K562 (cell line): Measurements from ENCODE around the gene KLHL22. TPM values are rescaled to one million over a fixed set of nuclear protein-coding genes. Genes with fewer than 3 reads are reported as not detected.

ENCODE experiments used
- ATAC-seq: fragments of 200-7000 bp; cut with Tn5 transposase; 3 replicates; pipeline ENCODE4 v1.9.1; 2020; ENCODE audit warnings: moderate library complexity
- BruUV-seq: library from RNA; stranded (reverse); fragments of 400-500 nt; replicated peaks from 2 replicates; lab custom pipeline; 2021; lab: Mats Ljungman, UMichigan
- CTCF ChIA-PET: fragments of 300-600 bp; formaldehyde crosslinking; extraction: SDS; loops from one replicate; lab custom pipeline; 2021; ENCODE audit warnings: low intra/inter-chr PET ratio; lab: Yijun Ruan, JAX
- POLR2A ChIA-PET: fragments of 300-600, 350-650 bp; sonication (Branson Sonifier 250); formaldehyde crosslinking; extraction: SDS; loops from one replicate; lab custom pipeline; 2021; ENCODE audit warnings: antibody characterized with exemption, inconsistent platforms; lab: Yijun Ruan, JAX
- DNase-seq, 4 experiments: peaks; one replicate each; pipeline versions ENCODE4 v3.0.0 to v3.0.0-alpha.2; 2011 to 2018; ENCODE audit warnings: low spot score in 3 of 4, mixed read lengths in 3 of 4; ENCODE audit errors: extremely low read depth in 1 of 4
- FAIRE-seq: peaks from 2 replicates; lab custom pipeline; 2011; peaks lifted over from hg19 to GRCh38; lab: Jason Lieb, UNC
- H2AFZ ChIP-seq: 2 replicates; pipeline ENCODE4 v1.6.0; 2011; ENCODE audit warnings: low read depth, low read length, control low read depth, inconsistent platforms
- H3K27ac ChIP-seq: fragments of 200-600 bp; 3 replicates; pipeline ENCODE4 v1.8.0; 2011; ENCODE audit warnings: low read depth, mild to moderate bottlenecking, control low read depth, inconsistent platforms, low read length, moderate library complexity, mixed read lengths; ENCODE audit errors: extremely low read depth
- H3K27me3 ChIP-seq, 2 experiments: fragments of 300-600 bp in 1 of 2; 2 replicates in 1 of 2; 3 replicates in 1 of 2; pipeline versions ENCODE4 v1.6.0 to v1.8.0; 2011; ENCODE audit warnings: inconsistent platforms in 2 of 2, low read length in 2 of 2, mild to moderate bottlenecking in 1 of 2, mixed read lengths in 1 of 2, moderate library complexity in 1 of 2; ENCODE audit not compliant: control insufficient read depth in 2 of 2, insufficient read depth in 2 of 2
- H3K36me3 ChIP-seq: fragments of 300-600 bp; 3 replicates; pipeline ENCODE4 v1.8.0; 2011; ENCODE audit warnings: mild to moderate bottlenecking, low read length, inconsistent platforms; ENCODE audit not compliant: control insufficient read depth, insufficient read depth
- H3K4me1 ChIP-seq, 2 experiments: fragments of 200-600 bp in 1 of 2; replicated peaks in 1 of 2; 2 replicates in 1 of 2; 3 replicates in 1 of 2; pipeline versions ENCODE4 v1.5.1 to v1.8.0; 2011; ENCODE audit warnings: inconsistent platforms in 2 of 2, low read length in 2 of 2, mild to moderate bottlenecking in 1 of 2, mixed read lengths in 1 of 2, moderate library complexity in 1 of 2; ENCODE audit not compliant: control insufficient read depth in 2 of 2, insufficient read depth in 2 of 2
- H3K4me2 ChIP-seq: 2 replicates; pipeline ENCODE4 v1.6.1; 2011; ENCODE audit warnings: low read length, control low read depth, inconsistent platforms, mixed read lengths; ENCODE audit not compliant: insufficient read depth
- H3K4me3 ChIP-seq: fragments of 200-600 bp; sonication (generic), shearing (Covaris generic); 2 replicates; pipeline ENCODE4 v1.5.1; 2016; ENCODE audit warnings: control low read depth, inconsistent platforms
- H3K79me2 ChIP-seq: fragments of 200-600 bp; 3 replicates; pipeline ENCODE4 v1.8.0; 2011; ENCODE audit warnings: low read length, inconsistent platforms; ENCODE audit not compliant: control insufficient read depth, insufficient read depth
- H3K9ac ChIP-seq, 2 experiments: 2 replicates each; pipeline versions ENCODE4 v1.6.0 to v1.6.1; 2011; ENCODE audit warnings: low read depth in 2 of 2, low read length in 2 of 2, control low read depth in 1 of 2, inconsistent platforms in 1 of 2, mild to moderate bottlenecking in 1 of 2, mixed read lengths in 1 of 2; ENCODE audit not compliant: insufficient read depth in 1 of 2
- H3K9me1 ChIP-seq: one replicate; pipeline ENCODE4 v1.6.0; 2011; ENCODE audit warnings: inconsistent platforms, mild to moderate bottlenecking, low read length, moderate library complexity; ENCODE audit not compliant: control insufficient read depth, insufficient read depth
- H3K9me3 ChIP-seq: replicated peaks from 2 replicates; pipeline ENCODE4 v1.5.1; 2011; ENCODE audit warnings: low read depth, low read length, inconsistent platforms; ENCODE audit not compliant: control insufficient read depth, insufficient read depth
- H4K20me1 ChIP-seq: replicated peaks from 2 replicates; pipeline ENCODE4 v1.6.1; 2011; ENCODE audit warnings: low read length, inconsistent platforms, mixed read lengths; ENCODE audit not compliant: control insufficient read depth, insufficient read depth
- C11orf30 ChIP-seq: fragments of 450-650 bp; IDR thresholded peaks from 2 replicates; pipeline ENCODE4 v1.6.1; 2016; ENCODE audit warnings: low read depth, mild to moderate bottlenecking
- CBX3 ChIP-seq, 2 experiments: IDR thresholded peaks; 1 replicate in 1 of 2; 2 replicates in 1 of 2; pipeline ENCODE4 v1.6.1; 2012; ENCODE audit warnings: inconsistent platforms in 2 of 2, low read length in 2 of 2, borderline replicate concordance in 1 of 2, control low read depth in 1 of 2
- CHCHD3 ChIP-seq: fragments of 250-450 bp; sonication (Bioruptor Pico); IDR thresholded peaks from 2 replicates; pipeline ENCODE4 v2.1.2; 2022; ENCODE audit warnings: mild to moderate bottlenecking
- CREBBP ChIP-seq: IDR thresholded peaks from one replicate; pipeline ENCODE4 v1.6.1; 2012; ENCODE audit warnings: low read depth, mild to moderate bottlenecking, control low read depth, inconsistent platforms, low read length
- NR0B1 ChIP-seq: fragments of 450-650 bp; IDR thresholded peaks from one replicate; pipeline ENCODE4 v1.6.1; 2018; ENCODE audit warnings: mild to moderate bottlenecking, moderate library complexity; ENCODE audit not compliant: partially characterized antibody
- NUFIP1 ChIP-seq: fragments of 450-650 bp; IDR thresholded peaks from 2 replicates; pipeline ENCODE4 v1.6.1; 2018; ENCODE audit not compliant: partially characterized antibody
- TSC22D4 ChIP-seq: fragments of 450-650 bp; IDR thresholded peaks from 2 replicates; pipeline ENCODE4 v1.6.1; 2016; ENCODE audit warnings: missing genetic modification characterization, missing biosample characterization, control low read depth
- ZBTB11 ChIP-seq, 3 experiments: fragments of 200-800 bp in 1 of 3; fragments of 250-450 bp in 1 of 3; fragments of 450-650 bp in 1 of 3; sonication (Bioruptor Pico) in 1 of 3; sonication (Bioruptor generic) in 1 of 3; formaldehyde crosslinking in 1 of 3; IDR thresholded peaks; 2 replicates each; pipeline versions ENCODE4 v1.6.1 to v1.8.0; 2016 to 2022; ENCODE audit warnings: mild to moderate bottlenecking in 2 of 3, missing genetic modification characterization in 2 of 3, missing compliant biosample characterization in 1 of 3, moderate library complexity in 1 of 3
- ZKSCAN8 ChIP-seq: fragments of 200-800 bp; sonication (Bioruptor generic); IDR thresholded peaks from 2 replicates; pipeline ENCODE4 v1.6.1; 2016; ENCODE audit warnings: missing genetic modification characterization, missing compliant biosample characterization
- WGBS: fragments of 100-300 bp; shearing (Covaris generic); methylation state at CpG from one replicate; pipeline ENCODE4 v1.1.6; 2016; ENCODE audit warnings: low coverage, mixed read lengths; ENCODE audit not compliant: insufficient coverage; ENCODE audit errors: missing lambda C conversion rate; 5-methylcytosine and 5-hydroxymethylcytosine counted together
- in situ Hi-C: fragments of 300-500 bp; cut with MboI; formaldehyde crosslinking; loops from 4 replicates; pipeline ENCODE4 v1.15.0; 2018; ENCODE audit warnings: inconsistent platforms, mixed read lengths
- intact Hi-C: fragments of 100-400 bp; cut with micrococcal nuclease; formaldehyde crosslinking; loops from 2 replicates; pipeline ENCODE4 v1.14.2; 2022
- polyA plus RNA-seq, 8 experiments: library from polyadenylated mRNA; depleted of rRNA in 4 of 8; stranded (reverse) in 5 of 8; unstranded in 3 of 8; fragments of >200 nt; fragmentation: Nextera tagmentation in 2 of 8; fragmentation: Illumina TruSeq in 1 of 8; extraction: Ambion mirVana in 2 of 8; extraction: Trizol in 1 of 8; gene quantifications; 2 replicates each; pipeline versions ENCODE4 v1.2.1 to v1.2.3, GENCODE V29; 2011 to 2014; ENCODE audit warnings: inconsistent platforms in 1 of 8, missing spikeins in 1 of 8
- total RNA-seq, 7 experiments: library from RNA; depleted of rRNA in 6 of 7; stranded (reverse); fragments of >200 nt in 6 of 7; fragmentation: Illumina TruSeq in 2 of 7; extraction: Trizol in 2 of 7; gene quantifications; 2 replicates each; pipeline versions ENCODE4 v1.2.1 to v1.2.3, GENCODE V29; 2011 to 2021; ENCODE audit warnings: low replicate concordance in 1 of 7
- TF ChIP-seq, protein P1 (sequence below): sonication (generic); formaldehyde crosslinking; IDR thresholded peaks from 2 replicates; pipeline ENCODE4 v1.8.0; 2023; ENCODE audit warnings: missing genetic modification reagents, mild to moderate bottlenecking, borderline replicate concordance

Gene KLHL22
- total and polyA plus RNA-seq, 9 of the 15 experiments (the other 6 are each of a cell fraction or from before 2014, with no cell fraction given) = 1.3 to 25.6 (median 15.2) TPM

GRCh38 chr22:20448630-20449029 is 47.0 kb downstream of the KLHL22 start:
- Histone ChIP-seq H4K20me1 (peaks cover 7% of the 10 kb centered on the region; the same call in 1 of the 2 replicates), H3K4me2 (no peak overlapping the region), H3K27ac (no peak overlapping the region), H2AFZ (no peak overlapping the region), H3K36me3 (no peaks in the 10 kb centered on the region), H3K9me3 (no peaks in the 10 kb centered on the region), H3K79me2 (no peaks in the 10 kb centered on the region), H3K4me1 (peaks cover 0 to 6% of the 10 kb centered on the region in 2 experiments; a peak in 1 of 5 replicates), H3K4me3 (no peak overlapping the region), H3K9me1 (no peaks in the 10 kb centered on the region), H3K9ac (no peak overlapping the region), H3K27me3 (peaks cover 28 to 41% of the 10 kb centered on the region in 2 experiments; a peak in 4 of 5 replicates)
- ATAC-seq = no peak
- ChIA-PET CTCF (no interaction called here), POLR2A (interaction anchor here (0.8 to 3.2 kb wide), 4 partner anchors 12 to 50 kb away, joined by 3 to 22 read pairs (median 10); no protein-coding TSS in a partner anchor)
- FAIRE-seq = no peak
- intact Hi-C loops = no loop called here
- in situ Hi-C loops = no loop called here
- 9% methylated on average over 5 of the region's 5 CpGs for WGBS
- no peak for DNase-seq
- no TSS peak for BruUV-seq
- TF ChIP-seq, protein P1, sequence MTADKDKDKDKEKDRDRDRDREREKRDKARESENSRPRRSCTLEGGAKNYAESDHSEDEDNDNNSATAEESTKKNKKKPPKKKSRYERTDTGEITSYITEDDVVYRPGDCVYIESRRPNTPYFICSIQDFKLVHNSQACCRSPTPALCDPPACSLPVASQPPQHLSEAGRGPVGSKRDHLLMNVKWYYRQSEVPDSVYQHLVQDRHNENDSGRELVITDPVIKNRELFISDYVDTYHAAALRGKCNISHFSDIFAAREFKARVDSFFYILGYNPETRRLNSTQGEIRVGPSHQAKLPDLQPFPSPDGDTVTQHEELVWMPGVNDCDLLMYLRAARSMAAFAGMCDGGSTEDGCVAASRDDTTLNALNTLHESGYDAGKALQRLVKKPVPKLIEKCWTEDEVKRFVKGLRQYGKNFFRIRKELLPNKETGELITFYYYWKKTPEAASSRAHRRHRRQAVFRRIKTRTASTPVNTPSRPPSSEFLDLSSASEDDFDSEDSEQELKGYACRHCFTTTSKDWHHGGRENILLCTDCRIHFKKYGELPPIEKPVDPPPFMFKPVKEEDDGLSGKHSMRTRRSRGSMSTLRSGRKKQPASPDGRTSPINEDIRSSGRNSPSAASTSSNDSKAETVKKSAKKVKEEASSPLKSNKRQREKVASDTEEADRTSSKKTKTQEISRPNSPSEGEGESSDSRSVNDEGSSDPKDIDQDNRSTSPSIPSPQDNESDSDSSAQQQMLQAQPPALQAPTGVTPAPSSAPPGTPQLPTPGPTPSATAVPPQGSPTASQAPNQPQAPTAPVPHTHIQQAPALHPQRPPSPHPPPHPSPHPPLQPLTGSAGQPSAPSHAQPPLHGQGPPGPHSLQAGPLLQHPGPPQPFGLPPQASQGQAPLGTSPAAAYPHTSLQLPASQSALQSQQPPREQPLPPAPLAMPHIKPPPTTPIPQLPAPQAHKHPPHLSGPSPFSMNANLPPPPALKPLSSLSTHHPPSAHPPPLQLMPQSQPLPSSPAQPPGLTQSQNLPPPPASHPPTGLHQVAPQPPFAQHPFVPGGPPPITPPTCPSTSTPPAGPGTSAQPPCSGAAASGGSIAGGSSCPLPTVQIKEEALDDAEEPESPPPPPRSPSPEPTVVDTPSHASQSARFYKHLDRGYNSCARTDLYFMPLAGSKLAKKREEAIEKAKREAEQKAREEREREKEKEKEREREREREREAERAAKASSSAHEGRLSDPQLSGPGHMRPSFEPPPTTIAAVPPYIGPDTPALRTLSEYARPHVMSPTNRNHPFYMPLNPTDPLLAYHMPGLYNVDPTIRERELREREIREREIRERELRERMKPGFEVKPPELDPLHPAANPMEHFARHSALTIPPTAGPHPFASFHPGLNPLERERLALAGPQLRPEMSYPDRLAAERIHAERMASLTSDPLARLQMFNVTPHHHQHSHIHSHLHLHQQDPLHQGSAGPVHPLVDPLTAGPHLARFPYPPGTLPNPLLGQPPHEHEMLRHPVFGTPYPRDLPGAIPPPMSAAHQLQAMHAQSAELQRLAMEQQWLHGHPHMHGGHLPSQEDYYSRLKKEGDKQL = no peak
- TF ChIP-seq NR0B1 (no peak), NUFIP1 (no peak), C11orf30 (no peak), ZKSCAN8 (CRISPR knock-in tag) (no peak), ZBTB11 (CRISPR knock-in tag; IDR thresholded peaks at IDR 0.05) (no peak), CBX3 (IDR thresholded peaks at IDR 0.05; ENCODE audit: borderline replicate concordance in 1 of 2, low read length in 2 of 2) (0 out of 3 replicates have a peak, but pooled peaks of 1 of the 2 experiments have one; percentile 21), CREBBP (no peak), CHCHD3 (CRISPR knock-in tag) (peak; percentile 86), TSC22D4 (tag) (0 out of 2 replicates have a peak, but pooled peaks have one; percentile 9)
